Measurements from ENCODE around the gene GNA15. TPM values are rescaled to one million over a fixed set of nuclear protein-coding genes. Genes with fewer than 3 reads are reported as not detected.

GNA15 gene
- total RNA-seq, 1 experiment from 2014 or later, result not detected

GRCh38 chr19:3160219-3160618, 24.4 kb downstream of the GNA15 start:
- no peaks in the 10 kb centered on the region for H3K36me3 ChIP-seq (ENCODE audit: control insufficient read depth, insufficient read depth, low read length)
- H3K4me1 Mint-ChIP-seq (ENCODE audit: low read depth, unreplicated experiment), result no peaks in the 10 kb centered on the region
- no peak for DNase-seq
- no peaks in the 10 kb centered on the region for H3K27me3 Mint-ChIP-seq (ENCODE audit: insufficient read depth, unreplicated experiment)
- no peaks in the 10 kb centered on the region for H3K36me3 Mint-ChIP-seq (ENCODE audit: insufficient read depth, unreplicated experiment)
- intact Hi-C loops (cut with micrococcal nuclease; ENCODE audit: unreplicated experiment), result no loop called here
- peaks cover 9% of the 10 kb centered on the region for H3K9me3 Mint-ChIP-seq (ENCODE audit: unreplicated experiment)
- BruUV-seq (replicated peaks), result no TSS peak
- no peak overlapping the region for H3K4me3 ChIP-seq (ENCODE audit: low read depth, low read length)
- no peak overlapping the region for H3K4me3 Mint-ChIP-seq (ENCODE audit: unreplicated experiment)
- no peaks in the 10 kb centered on the region for H3K9me3 ChIP-seq
- H3K27me3 ChIP-seq (replicated peaks; ENCODE audit: control insufficient read depth, insufficient read depth, low read length), result no peaks in the 10 kb centered on the region
- POLR2A ChIA-PET, result no interaction called here
- no peak for TF ChIP-seq CTCF (IDR thresholded peaks at IDR 0.05; ENCODE audit: insufficient read depth in 1 of 2, low read depth in 1 of 2, low read length in 1 of 2, severe bottlenecking in 1 of 2, unreplicated experiment in 1 of 2)
- no peaks in the 10 kb centered on the region for H3K4me1 ChIP-seq
- no peak overlapping the region for H3K27ac Mint-ChIP-seq (ENCODE audit: unreplicated experiment)
- CTCF ChIA-PET, result interaction anchor here (1.0 kb wide), 1 partner anchor 31 kb away, joined by 4 read pairs; no protein-coding TSS in a partner anchor

GRCh38 chr19:3161453-3161852, 25.6 kb downstream of the GNA15 start:
- intact Hi-C loops (cut with micrococcal nuclease; ENCODE audit: unreplicated experiment), result no loop called here
- no peaks in the 10 kb centered on the region for H3K4me1 ChIP-seq
- Mint-ChIP-seq H3K27me3 (ENCODE audit: insufficient read depth, unreplicated experiment) (no peaks in the 10 kb centered on the region), H3K36me3 (ENCODE audit: insufficient read depth, unreplicated experiment) (no peaks in the 10 kb centered on the region), H3K4me3 (ENCODE audit: unreplicated experiment) (no peak overlapping the region), H3K27ac (ENCODE audit: unreplicated experiment) (no peak overlapping the region), H3K9me3 (ENCODE audit: unreplicated experiment) (peaks cover 9% of the 10 kb centered on the region), H3K4me1 (ENCODE audit: low read depth, unreplicated experiment) (no peaks in the 10 kb centered on the region)
- no peaks in the 10 kb centered on the region for H3K9me3 ChIP-seq
- no peak for TF ChIP-seq CTCF (IDR thresholded peaks at IDR 0.05; ENCODE audit: insufficient read depth in 1 of 2, low read depth in 1 of 2, low read length in 1 of 2, severe bottlenecking in 1 of 2, unreplicated experiment in 1 of 2)
- DNase-seq, result no peak
- no TSS peak for BruUV-seq (replicated peaks)
- no peak overlapping the region for H3K4me3 ChIP-seq (ENCODE audit: low read depth, low read length)
- H3K36me3 ChIP-seq (ENCODE audit: control insufficient read depth, insufficient read depth, low read length), result no peaks in the 10 kb centered on the region
- ChIA-PET POLR2A (no interaction called here), CTCF (interaction anchor here (1.6 kb wide), 1 partner anchor 32 kb away, joined by 5 read pairs; no protein-coding TSS in a partner anchor)
- no peaks in the 10 kb centered on the region for H3K27me3 ChIP-seq (replicated peaks; ENCODE audit: control insufficient read depth, insufficient read depth, low read length)

GRCh38 chr19:3162418-3163229, 26.8 kb downstream of the GNA15 start:
- Mint-ChIP-seq H3K4me1 (ENCODE audit: low read depth, unreplicated experiment) (no peaks in the 10 kb centered on the region), H3K36me3 (ENCODE audit: insufficient read depth, unreplicated experiment) (no peaks in the 10 kb centered on the region), H3K4me3 (ENCODE audit: unreplicated experiment) (peak overlapping the region; percentile 22), H3K27ac (ENCODE audit: unreplicated experiment) (no peak overlapping the region), H3K9me3 (ENCODE audit: unreplicated experiment) (peaks cover 9% of the 10 kb centered on the region), H3K27me3 (ENCODE audit: insufficient read depth, unreplicated experiment) (no peaks in the 10 kb centered on the region)
- ChIA-PET POLR2A (no interaction called here), CTCF (interaction anchor here (0.6 to 1.6 kb wide), 5 partner anchors 16 to 210 kb away, joined by 3 to 5 read pairs (median 3); no protein-coding TSS in a partner anchor)
- DNase-seq, result no peak
- no peak for TF ChIP-seq CTCF (IDR thresholded peaks at IDR 0.05; ENCODE audit: insufficient read depth in 1 of 2, low read depth in 1 of 2, low read length in 1 of 2, severe bottlenecking in 1 of 2, unreplicated experiment in 1 of 2)
- no TSS peak for BruUV-seq (replicated peaks)
- H3K36me3 ChIP-seq (ENCODE audit: control insufficient read depth, insufficient read depth, low read length), result no peaks in the 10 kb centered on the region
- no peaks in the 10 kb centered on the region for H3K9me3 ChIP-seq
- no peaks in the 10 kb centered on the region for H3K27me3 ChIP-seq (replicated peaks; ENCODE audit: control insufficient read depth, insufficient read depth, low read length)
- H3K4me1 ChIP-seq, result no peaks in the 10 kb centered on the region
- H3K4me3 ChIP-seq (ENCODE audit: low read depth, low read length), result no peak overlapping the region
- intact Hi-C loops (cut with micrococcal nuclease; ENCODE audit: unreplicated experiment), result loop anchor here (1.0 kb wide), 2 partner anchors 33 to 200 kb away; no protein-coding TSS in a partner anchor

All from Caco-2 (cell line).